KBM-7 (cell line): ENCODE measurements around the gene CDH10.
A peak's percentile ranks its signal among the peaks of the same experiment; 100 is the strongest.

ENCODE experiments used
- DNase-seq: peaks from one replicate; pipeline ENCODE4 v3.0.0-alpha.2; 2015
- in situ Hi-C: fragments of 300-500 bp; cut with MboI; formaldehyde crosslinking; loops from 2 replicates; pipeline ENCODE4 v1.14.3; 2020; ENCODE audit warnings: low sequenced_read_pairs, low pct_unique_long_range_greater_than_20kb, mixed read lengths

The CDH10 gene

GRCh38 chr5:24644761-24645160 lies at the start of gene CDH10:
Gene CDH10, minus strand, starts transcription at chr5:24644978. Its CDS starts 51,488 bp downstream, at chr5:24593490.
- DNase-seq: no peak
- in situ Hi-C loops: no loop called here

DNA sequence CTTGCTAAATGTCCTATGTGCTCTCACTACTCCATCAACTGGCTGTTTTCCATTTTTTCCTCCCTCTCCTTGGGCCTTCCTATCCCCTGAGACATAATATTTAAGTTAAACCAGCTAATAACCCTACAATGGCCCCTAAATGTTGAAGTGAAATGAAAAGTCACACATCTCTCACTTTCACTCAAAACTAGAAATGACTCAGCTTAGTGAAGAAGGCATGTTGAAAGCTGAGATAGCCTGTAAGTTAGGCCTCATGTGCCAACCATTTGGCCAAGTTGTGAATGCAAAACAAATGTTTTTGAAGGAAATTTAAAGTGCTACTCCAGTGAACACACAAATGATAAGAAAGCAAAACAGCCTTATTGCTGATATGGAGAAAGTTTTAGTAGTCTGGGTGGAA lies 48.8 kb upstream of the CDH10 start:
- no peak for DNase-seq
- in situ Hi-C loops: no loop called here

DNA sequence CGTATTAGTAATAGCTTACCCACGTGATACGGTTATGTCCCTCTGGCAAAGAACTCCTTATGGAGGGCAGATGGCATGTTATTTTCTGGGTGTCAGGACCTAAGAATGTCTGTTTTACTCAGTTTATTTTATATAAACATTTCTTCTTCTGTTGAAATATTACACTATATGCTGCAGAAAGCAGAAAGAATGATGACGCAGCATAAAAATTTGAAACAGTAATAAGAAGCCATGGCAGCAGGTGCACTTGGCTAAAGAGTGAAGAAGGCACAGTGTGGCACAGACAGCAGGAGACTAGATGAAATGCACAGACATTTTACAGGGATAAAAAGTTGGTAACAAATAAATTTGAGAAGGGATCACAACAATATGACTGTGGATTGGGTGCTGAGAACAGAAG lies 46.3 kb upstream of the CDH10 start:
- in situ Hi-C loops: no loop called here

DNA sequence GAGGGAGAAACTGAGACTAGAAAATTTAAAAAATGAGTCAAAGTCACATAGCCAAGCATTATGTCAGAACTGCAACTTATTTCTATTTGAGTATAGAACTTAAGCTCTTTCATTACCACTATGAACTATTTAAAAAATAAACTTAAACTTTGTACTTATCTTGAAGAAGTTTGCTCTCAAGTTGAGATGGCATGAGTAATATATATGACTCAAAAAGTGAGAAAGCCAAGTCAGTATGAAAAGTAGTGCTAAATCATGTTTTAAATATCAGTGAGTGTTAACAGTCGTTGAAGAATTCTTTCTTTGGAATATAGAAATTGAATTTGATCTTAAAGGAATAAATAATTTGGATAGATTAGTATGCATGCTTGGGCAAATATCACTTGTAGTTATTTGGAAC lies 36.3 kb upstream of the CDH10 start:
- no peak for DNase-seq
- in situ Hi-C loops: no loop called here

More for the DNA sequence above, 46.3 kb upstream of the CDH10 start:
- DNase-seq: no peak

DNA sequence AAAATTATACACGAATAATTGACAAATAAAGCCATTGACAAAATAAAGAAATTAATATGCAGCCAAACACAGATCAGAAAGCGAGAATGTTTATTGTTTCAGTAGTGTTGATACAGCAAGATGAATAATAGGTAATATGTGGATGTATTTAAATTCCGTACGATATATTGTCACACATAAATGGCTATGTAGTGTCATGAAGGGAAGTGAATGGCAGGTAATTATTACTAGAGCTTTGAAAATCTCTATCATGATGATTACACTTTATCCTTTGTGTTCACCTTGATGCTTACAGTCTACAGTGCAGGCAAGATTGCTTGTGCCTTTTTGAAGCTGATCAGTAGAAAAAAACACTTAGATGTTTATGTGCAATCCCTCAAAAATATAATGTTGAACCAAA lies 23.3 kb upstream of the CDH10 start:
- DNase-seq: no peak
- in situ Hi-C loops: no loop called here

GRCh38 chr5:24649531-24649930 lies 4.8 kb upstream of the CDH10 start:
- no peak for DNase-seq
- in situ Hi-C loops: no loop called here

GRCh38 chr5:24646915-24647314 lies 2.1 kb upstream of the CDH10 start:
- in situ Hi-C loops: no loop called here
- no peak for DNase-seq

- DNase-seq: no peak
These were observed 705 bp upstream of the CDH10 start for GRCh38 chr5:24645483-24645882.

GRCh38 chr5:24643880-24644279 lies 898 bp downstream of the CDH10 start:
- in situ Hi-C loops: no loop called here
- DNase-seq: no peak

More at GRCh38 chr5:24645483-24645882, 705 bp upstream of the CDH10 start:
- in situ Hi-C loops: no loop called here

GRCh38 chr5:24643156-24643555 lies 1.6 kb downstream of the CDH10 start:
- in situ Hi-C loops: no loop called here
- no peak for DNase-seq

DNA sequence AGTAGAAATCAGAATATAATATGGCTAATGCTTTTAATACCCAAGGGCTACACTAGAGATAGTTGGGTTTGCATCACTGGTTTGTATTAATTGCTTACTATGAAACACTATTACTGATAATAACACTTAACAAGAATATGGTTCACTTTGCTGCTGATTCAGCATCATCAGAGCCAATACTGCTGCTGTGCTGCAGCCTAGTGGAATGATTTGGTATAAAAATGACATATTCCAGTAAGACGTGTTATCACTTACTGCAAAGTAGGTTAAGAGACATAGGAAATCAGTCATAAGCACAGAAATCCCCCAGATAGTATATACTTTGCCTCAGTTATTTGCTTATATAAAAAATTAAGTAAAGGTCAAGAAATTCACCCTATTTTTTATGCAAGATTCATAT lies 2.8 kb downstream of the CDH10 start:
- in situ Hi-C loops: no loop called here
- peak; percentile 28 for DNase-seq

DNA sequence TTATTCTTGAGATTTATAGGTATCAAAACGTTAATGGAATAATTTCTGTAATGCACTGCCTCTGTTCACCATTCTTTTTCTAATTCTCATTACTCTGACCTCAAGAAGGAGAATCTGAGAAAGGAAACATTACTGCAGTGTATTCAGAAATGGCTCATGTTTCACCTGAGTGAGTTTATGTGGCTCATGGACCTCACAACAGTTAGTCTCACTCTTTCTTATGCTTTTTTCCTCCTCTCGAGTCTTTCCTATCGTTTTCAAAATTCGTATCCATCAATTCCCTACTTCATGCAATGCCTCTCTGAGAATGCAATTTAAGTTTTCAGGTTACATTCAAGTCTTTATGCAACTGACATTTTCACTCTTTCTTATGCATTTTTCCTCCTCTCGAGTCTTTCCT lies 9.6 kb downstream of the CDH10 start:
- in situ Hi-C loops: no loop called here
- DNase-seq: no peak

GRCh38 chr5:24633715-24634325 lies 11.0 kb downstream of the CDH10 start:
- peak; percentile 43 for DNase-seq
- in situ Hi-C loops: no loop called here

DNA sequence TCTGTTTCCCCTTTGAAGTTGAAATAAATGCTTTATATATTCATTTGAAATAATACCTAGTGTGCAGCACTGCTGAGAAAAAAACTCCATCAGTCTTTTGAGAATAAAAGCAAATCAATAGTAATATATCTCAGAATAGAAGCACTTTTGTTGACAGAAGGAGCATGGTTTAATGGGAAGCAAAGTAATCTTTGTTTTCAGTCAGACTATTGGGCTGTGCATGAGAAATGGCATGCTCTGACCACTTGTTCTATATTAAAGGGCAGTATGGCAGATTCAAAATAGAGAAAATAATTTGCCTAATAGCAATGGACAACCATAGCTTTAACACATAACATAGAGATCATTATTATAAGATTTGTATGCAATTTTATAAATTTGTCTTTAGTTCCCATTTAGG lies 12.4 kb downstream of the CDH10 start:
- DNase-seq: no peak
- in situ Hi-C loops: no loop called here

DNA sequence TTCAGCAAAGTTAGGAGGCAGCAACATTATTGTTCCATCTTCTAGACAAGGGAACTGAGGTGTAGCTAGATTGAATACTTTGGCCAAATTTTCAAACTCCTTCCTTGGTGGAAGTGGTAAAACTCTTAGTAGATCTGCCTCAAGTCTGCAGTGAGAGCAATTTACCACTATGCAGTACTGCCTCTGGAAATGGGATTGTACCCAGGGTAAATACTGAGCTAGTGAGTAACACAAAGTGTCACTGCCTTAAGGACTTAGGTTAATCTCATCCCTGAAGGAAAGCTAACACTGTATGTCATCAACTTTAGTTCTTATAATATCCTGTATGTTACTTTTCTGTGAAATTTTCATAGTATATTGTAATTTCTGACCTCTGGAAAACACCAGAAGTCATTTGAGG lies 13.9 kb downstream of the CDH10 start:
- no peak for DNase-seq
- in situ Hi-C loops: no loop called here

DNA sequence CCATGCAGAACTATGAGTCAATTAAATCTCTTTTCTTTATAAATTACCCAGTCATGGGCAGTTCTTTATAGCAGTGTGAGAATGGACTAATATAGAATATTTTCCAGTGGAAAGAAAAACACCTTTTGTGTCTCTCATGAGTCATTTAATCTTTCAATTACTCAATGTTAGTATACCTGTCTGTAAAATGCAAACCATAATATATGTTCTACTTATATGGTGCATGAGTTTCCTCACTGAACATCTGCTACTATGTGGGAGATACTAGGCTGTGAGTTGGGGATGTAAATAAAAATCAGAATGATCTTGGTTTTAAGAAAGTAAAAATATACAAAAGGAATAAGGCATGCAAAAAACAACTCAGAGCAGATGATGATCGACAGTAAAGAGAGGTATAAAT lies 15.0 kb downstream of the CDH10 start:
- no peak for DNase-seq
- in situ Hi-C loops: no loop called here

GRCh38 chr5:24624872-24625271 lies 19.9 kb downstream of the CDH10 start:
- DNase-seq: no peak
- in situ Hi-C loops: no loop called here

GRCh38 chr5:24623624-24624023 lies 21.2 kb downstream of the CDH10 start:
- no peak for DNase-seq
- in situ Hi-C loops: no loop called here

GRCh38 chr5:24623031-24623430 lies 21.7 kb downstream of the CDH10 start:
- in situ Hi-C loops: no loop called here
- no peak for DNase-seq

DNA sequence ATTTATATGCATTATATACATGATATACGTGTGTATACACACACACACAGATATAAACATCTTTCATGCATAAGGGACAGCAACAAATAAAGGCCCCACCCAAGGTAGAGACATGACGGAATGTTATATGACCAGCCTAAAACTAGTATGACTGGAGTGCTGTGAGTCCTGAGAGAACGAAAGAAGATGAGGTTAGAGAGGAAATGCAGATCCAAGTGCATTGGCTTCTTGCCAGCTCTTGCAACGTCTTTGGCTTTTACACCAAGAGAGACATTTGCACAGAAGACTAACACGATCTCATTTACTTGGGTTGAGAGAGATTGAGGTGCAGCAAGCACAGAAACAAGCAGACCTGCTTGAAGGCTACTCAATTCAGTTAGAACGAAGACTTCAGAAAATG lies 23.0 kb downstream of the CDH10 start:
- in situ Hi-C loops: no loop called here
- peak; percentile 65 for DNase-seq

DNA sequence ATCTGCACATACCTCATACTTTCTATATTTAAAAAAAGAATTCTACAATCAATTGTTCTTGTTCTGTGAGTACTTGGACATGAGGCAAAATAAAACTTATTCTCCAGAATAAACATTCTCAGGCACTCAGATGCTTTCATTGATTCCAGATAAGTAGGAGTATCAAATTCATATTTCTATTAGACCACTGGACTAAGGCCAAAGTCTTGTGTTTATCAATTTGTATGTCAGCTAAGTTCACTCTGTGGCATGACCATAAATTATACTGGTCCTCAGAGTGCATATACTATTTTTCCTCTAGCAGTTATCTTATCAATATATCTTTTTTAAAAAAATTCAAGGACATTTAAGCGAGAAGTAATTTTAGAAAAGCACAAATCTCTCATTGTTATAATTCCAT lies 28.2 kb downstream of the CDH10 start:
- in situ Hi-C loops: no loop called here
- DNase-seq: no peak

- in situ Hi-C loops: no loop called here
- DNase-seq: no peak
These were observed 29.6 kb downstream of the CDH10 start for GRCh38 chr5:24615159-24615558.
